Head of caudate nucleus (tissue), 42 donors: ENCODE measurements around the gene RAB41.
"Not testable (repeated sequence)": the region's sequence is repeated elsewhere in the genome, so short reads cannot be mapped to it uniquely, and the experiment has no call there.

Experiments used
- DNase-seq, 42 donors: peaks; one replicate each; pipeline versions ENCODE4 v3.0.0 to v3.0.0-alpha.2; 2020 to 2021; ENCODE audit warnings: mixed read lengths in 7 of 42
- intact Hi-C: fragments of 100-400 bp; cut with DNase I; formaldehyde crosslinking; loops from one replicate; pipeline ENCODE4 v1.15.0; 2022

Gene RAB41

GRCh38 chrX:70289168-70289792, 7.3 kb downstream of the RAB41 start:
- intact Hi-C loops, result no loop called here
- no peak for DNase-seq

DNA sequence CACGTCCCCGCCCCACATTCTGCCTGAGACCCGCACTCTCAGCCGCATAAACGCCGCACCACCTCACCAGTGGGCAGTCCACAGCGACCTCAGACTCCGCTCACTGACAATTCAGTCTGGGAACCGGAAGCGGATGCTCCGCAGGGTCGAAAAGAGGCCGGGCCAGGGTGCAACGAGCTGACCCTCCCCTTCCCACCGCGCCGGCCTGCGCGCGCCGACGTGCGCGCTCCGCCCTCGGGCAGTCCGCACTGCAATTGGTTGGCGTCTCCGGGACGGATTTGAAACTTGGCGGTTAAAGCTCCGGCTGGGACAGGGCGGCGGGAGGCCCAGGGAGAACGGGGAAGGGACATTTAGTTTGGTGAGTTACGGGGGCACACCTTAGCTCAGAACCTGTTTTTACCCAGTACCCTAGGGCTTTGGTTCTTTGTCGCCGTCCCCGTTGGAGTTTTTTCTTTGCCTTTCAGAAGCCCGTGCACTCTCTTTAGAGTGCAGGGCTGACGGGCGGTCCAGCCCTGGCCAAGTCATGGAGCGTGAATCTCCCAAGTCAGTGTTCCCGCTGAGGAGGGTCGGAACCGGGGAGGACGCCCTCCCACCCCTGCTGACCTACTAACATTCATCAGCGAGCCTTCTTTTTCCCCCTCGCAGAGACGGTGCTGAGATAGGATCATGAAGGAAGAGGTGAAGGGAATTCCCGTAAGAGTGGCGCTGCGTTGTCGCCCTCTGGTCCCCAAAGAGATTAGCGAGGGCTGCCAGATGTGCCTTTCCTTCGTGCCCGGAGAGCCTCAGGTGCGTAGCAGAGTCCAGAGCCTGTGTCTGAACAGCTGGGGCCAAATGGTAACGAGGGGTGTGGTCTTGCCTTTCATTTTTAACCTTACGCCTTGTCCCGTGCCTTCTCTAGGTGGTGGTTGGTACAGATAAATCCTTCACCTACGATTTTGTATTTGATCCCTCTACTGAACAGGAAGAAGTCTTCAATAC, 8.1 kb downstream of the RAB41 start, which contains the start of the genes KIF4A and PDZD11:
Gene KIF4A (plus strand): TSS at position 312 of the 978 bp plus-strand sequence. CDS start 355 bp downstream, at position 667.
Gene PDZD11 (minus strand): TSS at position 135 of the 978 bp plus-strand sequence. CDS start 586 bp downstream, outside the sequence.
- peak; percentile 48 to 88 (median 74) for DNase-seq
- intact Hi-C loops, result no loop called here

GRCh38 chrX:70292788-70293187, 10.8 kb downstream of the RAB41 start:
- intact Hi-C loops, result no loop called here
- DNase-seq, result no peak

DNA sequence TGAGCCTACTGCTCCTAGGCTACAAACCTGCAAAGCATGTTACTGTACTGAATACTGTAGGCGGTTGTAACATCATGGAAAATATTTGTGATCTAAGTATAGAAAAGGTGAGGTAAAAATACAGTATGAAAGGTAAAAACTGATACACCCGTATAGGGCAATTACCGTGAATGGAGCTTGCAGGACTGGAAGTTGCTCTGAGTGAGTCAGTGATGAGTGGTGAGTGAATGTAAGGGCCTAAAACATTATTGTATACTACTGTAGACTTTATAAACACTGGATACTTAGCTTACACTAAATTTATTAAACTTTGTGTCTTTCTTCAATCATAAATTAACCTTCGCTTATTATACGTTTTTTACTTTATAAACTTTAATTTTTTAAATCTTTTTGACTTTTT, 11.6 kb downstream of the RAB41 start:
- intact Hi-C loops, result no loop called here
- DNase-seq, result no peak

GRCh38 chrX:70301716-70302115, 19.7 kb downstream of the RAB41 start:
- DNase-seq, result no peak

DNA sequence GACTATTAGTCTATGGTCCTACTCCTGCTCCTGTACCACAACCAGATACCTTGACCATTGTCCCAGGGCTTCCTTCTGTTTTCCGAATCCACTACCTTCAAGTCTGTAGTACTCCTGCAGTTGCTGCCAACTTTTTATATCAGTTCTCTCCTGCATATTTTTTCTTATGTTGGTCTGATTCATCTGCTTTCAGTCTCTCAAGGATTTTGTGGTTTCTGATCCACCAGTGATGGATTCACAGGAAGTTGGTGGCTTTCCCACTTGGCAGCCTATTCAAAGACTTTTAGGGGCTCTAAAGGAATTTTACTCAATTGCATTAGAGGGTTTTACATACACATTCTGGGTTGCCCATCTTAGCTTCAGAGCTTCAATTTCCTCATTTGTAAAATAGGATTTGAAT, 31.5 kb downstream of the RAB41 start:
- DNase-seq, result no peak
- intact Hi-C loops, result no loop called here

More at GRCh38 chrX:70301716-70302115, 19.7 kb downstream of the RAB41 start:
- intact Hi-C loops, result no loop called here

DNA sequence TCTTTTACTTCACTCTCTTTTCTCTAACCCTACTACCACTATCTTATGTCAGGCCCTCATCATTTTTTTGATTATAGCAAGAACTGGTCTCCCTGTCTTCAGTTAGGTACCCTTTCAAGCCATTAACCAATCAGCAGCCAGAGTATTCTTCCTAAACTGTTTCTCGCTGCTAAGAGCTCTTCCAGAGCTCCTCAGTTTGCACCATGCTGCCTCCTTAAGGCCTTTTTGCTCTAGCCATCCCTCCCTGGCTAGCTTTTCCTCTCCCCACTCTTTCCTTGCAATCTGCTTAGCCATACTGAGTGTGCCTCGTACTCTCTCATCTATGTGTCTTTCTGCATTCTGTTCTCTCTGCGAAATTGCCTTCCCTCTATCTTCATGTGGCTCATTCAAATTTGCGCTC, 40.8 kb downstream of the RAB41 start:
- DNase-seq, result no peak
- intact Hi-C loops, result no loop called here

DNA sequence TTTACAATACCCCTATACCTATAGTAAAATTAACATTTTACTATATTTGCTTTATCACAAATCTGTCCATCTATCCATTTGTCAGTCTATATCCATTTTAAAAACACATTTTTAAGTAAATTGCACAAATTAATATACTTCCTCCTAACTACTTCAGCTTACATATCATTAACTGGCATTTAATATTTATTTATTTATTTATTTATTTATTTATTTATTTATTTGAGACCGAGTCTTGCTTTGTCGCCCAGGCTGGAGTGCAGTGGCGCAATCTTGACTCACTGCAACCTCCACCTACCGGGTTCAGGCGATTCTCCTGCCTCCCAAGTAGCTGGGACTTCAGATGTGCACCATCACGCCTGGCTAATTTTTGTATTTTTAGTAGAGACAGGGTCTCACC, 41.7 kb downstream of the RAB41 start:
- intact Hi-C loops, DNase-seq: not testable (repeated sequence)

DNA sequence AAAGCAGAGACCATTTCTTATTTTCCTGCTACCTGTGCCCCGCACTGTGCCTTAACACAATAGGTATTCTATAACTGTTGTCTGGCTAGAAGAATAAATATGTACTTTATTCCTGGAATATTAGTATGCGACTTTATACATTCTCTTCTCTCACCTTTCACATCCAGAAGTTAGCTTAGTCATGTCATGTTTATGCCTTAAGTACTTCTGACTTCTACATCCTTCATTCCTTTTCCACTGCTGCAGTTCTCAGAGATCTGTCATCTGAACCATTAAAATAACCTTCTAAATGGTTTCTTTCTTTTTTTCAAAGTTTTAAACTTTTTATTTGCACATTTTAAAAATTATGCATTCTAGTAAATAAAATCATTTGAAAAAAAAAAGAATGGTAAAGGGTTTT, 42.4 kb downstream of the RAB41 start:
- DNase-seq, result no peak
- intact Hi-C loops, result no loop called here

GRCh38 chrX:70331161-70331560, 49.2 kb downstream of the RAB41 start:
- intact Hi-C loops, result no loop called here
- no peak for DNase-seq

DNA sequence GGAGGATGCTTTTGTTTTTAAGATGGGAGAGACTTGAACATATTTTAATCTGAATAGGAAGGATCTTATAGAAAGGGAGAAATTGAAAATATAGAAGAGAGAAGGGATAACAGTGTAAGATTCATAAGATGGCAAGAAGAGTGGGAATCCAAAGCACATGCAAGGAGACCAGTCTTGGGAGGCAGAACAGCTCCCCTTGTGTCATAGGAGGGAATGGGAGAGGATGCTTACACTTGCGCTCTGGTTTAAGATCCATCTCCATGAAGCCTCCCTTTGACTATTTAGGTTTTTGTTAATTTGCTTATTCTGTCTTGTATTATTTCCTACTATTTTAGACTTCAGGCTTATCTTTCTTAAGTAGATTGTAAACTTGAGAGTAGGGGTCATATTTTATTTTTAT, 50.6 kb downstream of the RAB41 start:
- no peak for DNase-seq
- intact Hi-C loops, result no loop called here
